ENCODE results near the gene DNAJB5.
"Not testable (repeated sequence)": the region's sequence is repeated elsewhere in the genome, so short reads cannot be mapped to it uniquely, and the experiment has no call there.

The DNAJB5 gene

GRCh38 chr9:34989003-34989945, at the start of gene DNAJB5:
TSS of gene DNAJB5 (plus strand) at chr9:34989745. CDS start at chr9:34990631, 886 bp downstream.
- peak; percentile 96 for DNase-seq

- not testable (repeated sequence) for DNase-seq
Measured at GRCh38 chr9:34939989-34940388, 49.6 kb upstream of the DNAJB5 start.

GRCh38 chr9:34948451-34948850, 41.1 kb upstream of the DNAJB5 start:
- no peak for DNase-seq

GRCh38 chr9:34954225-34954624, 35.3 kb upstream of the DNAJB5 start:
- DNase-seq: no peak

GRCh38 chr9:34956066-34956465, 33.5 kb upstream of the DNAJB5 start:
- not testable (repeated sequence) for DNase-seq

- DNase-seq: no peak
Measured at GRCh38 chr9:34956648-34957047, 32.9 kb upstream of the DNAJB5 start.

GRCh38 chr9:34957492-34958410, 31.8 kb upstream of the DNAJB5 start, which contains the start of gene PHF24:
TSS of gene PHF24 (plus strand) at chr9:34958285. CDS start at chr9:34971299, 13,014 bp downstream.
- peak; percentile 5 for DNase-seq

GRCh38 chr9:34958411-34958982, 31.0 kb upstream of the DNAJB5 start:
- no peak for DNase-seq

GRCh38 chr9:34959461-34959860, 30.1 kb upstream of the DNAJB5 start:
- no peak for DNase-seq

GRCh38 chr9:34961574-34962490, 27.7 kb upstream of the DNAJB5 start:
- no peak for DNase-seq

- DNase-seq: no peak
Measured at GRCh38 chr9:34962546-34962945, 27.0 kb upstream of the DNAJB5 start.

- DNase-seq: no peak
Measured at GRCh38 chr9:34963552-34963951, 26.0 kb upstream of the DNAJB5 start.

- no peak for DNase-seq
Measured at GRCh38 chr9:34964458-34964857, 25.1 kb upstream of the DNAJB5 start.

GRCh38 chr9:34971146-34971811, 18.3 kb upstream of the DNAJB5 start:
- no peak for DNase-seq

GRCh38 chr9:34974664-34975063, 14.9 kb upstream of the DNAJB5 start:
- DNase-seq: no peak

GRCh38 chr9:34976441-34976840, 13.1 kb upstream of the DNAJB5 start:
- DNase-seq: no peak

- no peak for DNase-seq
Measured at GRCh38 chr9:34976992-34977391, 12.6 kb upstream of the DNAJB5 start.

- no peak for DNase-seq
Measured at GRCh38 chr9:34980181-34980761, 9.3 kb upstream of the DNAJB5 start.

- DNase-seq: no peak
Measured at GRCh38 chr9:34982361-34982760, 7.2 kb upstream of the DNAJB5 start.

- no peak for DNase-seq
Measured at GRCh38 chr9:34983209-34983608, 6.3 kb upstream of the DNAJB5 start.

- DNase-seq: no peak
Measured at GRCh38 chr9:34984049-34984448, 5.5 kb upstream of the DNAJB5 start.
